ENCODE results near the gene GTF3C6.

GTF3C6 gene

GRCh38 chr6:110958329-110959192, at the start of gene GTF3C6 (continued):
- no peak for TF ChIP-seq ZBTB21 (tag by site-specific recombination; IDR thresholded peaks at IDR 0.05)
- TF ChIP-seq, protein P1, sequence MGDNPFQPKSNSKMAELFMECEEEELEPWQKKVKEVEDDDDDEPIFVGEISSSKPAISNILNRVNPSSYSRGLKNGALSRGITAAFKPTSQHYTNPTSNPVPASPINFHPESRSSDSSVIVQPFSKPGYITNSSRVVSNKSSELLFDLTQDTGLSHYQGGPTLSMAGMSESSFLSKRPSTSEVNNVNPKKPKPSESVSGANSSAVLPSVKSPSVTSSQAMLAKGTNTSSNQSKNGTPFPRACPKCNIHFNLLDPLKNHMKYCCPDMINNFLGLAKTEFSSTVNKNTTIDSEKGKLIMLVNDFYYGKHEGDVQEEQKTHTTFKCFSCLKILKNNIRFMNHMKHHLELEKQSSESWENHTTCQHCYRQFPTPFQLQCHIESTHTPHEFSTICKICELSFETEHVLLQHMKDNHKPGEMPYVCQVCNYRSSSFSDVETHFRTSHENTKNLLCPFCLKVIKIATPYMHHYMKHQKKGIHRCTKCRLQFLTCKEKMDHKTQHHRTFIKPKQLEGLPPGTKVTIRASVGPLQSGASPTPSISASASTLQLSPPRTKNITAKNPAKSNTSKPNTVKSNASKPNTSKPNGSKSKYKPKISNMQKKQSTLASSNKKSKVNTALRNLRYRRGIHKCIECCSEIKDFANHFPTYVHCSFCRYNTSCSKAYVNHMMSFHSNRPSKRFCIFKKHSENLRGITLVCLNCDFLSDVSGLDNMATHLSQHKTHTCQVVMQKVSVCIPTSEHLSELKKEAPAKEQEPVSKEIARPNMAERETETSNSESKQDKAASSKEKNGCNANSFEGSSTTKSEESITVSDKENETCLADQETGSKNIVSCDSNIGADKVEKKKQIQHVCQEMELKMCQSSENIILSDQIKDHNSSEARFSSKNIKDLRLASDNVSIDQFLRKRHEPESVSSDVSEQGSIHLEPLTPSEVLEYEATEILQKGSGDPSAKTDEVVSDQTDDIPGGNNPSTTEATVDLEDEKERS (tag by site-specific recombination; IDR thresholded peaks at IDR 0.05) = no peak; the same call in 1 of the 2 replicates
- no peak for TF ChIP-seq ZNF701 (tag by site-specific recombination; IDR thresholded peaks at IDR 0.05)
- peak; percentile 45; the same call in 1 of the 2 replicates for TF ChIP-seq ZSCAN4 (tag by site-specific recombination; IDR thresholded peaks at IDR 0.05)
- TF ChIP-seq ZNF133 (tag by site-specific recombination; IDR thresholded peaks at IDR 0.05) = no peak
- no peak for TF ChIP-seq ZNF621 (tag by site-specific recombination; IDR thresholded peaks at IDR 0.05)
- TF ChIP-seq GLIS1 (tag by site-specific recombination; IDR thresholded peaks at IDR 0.05) = no peak
- no peak for TF ChIP-seq ZNF548 (tag by site-specific recombination; IDR thresholded peaks at IDR 0.05)
- TF ChIP-seq KLF7 (tag by site-specific recombination; IDR thresholded peaks at IDR 0.05; ENCODE audit: borderline replicate concordance) = peak; percentile 98
- TF ChIP-seq SETDB1 (IDR thresholded peaks at IDR 0.05; ENCODE audit: insufficient read length, low read length) = no peak
- TF ChIP-seq ZNF629 (tag by site-specific recombination; IDR thresholded peaks at IDR 0.05) = peak; percentile 68
- no peak for TF ChIP-seq ZNF292 (tag by site-specific recombination; IDR thresholded peaks at IDR 0.05; ENCODE audit: borderline replicate concordance, low read depth)
- TF ChIP-seq KLF9 (tag by site-specific recombination; IDR thresholded peaks at IDR 0.05; ENCODE audit: low read depth) = peak; percentile 94
- peak; percentile 96 for TF ChIP-seq ZNF610 (tag by site-specific recombination; IDR thresholded peaks at IDR 0.05; ENCODE audit: borderline replicate concordance)
- no peak for TF ChIP-seq AEBP2 (tag by site-specific recombination; IDR thresholded peaks at IDR 0.05; ENCODE audit: borderline replicate concordance)
- peak; percentile 71; the same call in 1 of the 2 replicates for TF ChIP-seq ZBTB20 (tag by site-specific recombination; IDR thresholded peaks at IDR 0.05)
- no peak for TF ChIP-seq ZNF302 (tag by site-specific recombination; IDR thresholded peaks at IDR 0.05; ENCODE audit: low read depth)
- peak; percentile 98 for TF ChIP-seq YY2 (tag by site-specific recombination; IDR thresholded peaks at IDR 0.05)
- peak; percentile 89 for TF ChIP-seq ZEB2 (tag by site-specific recombination; IDR thresholded peaks at IDR 0.05)
- TF ChIP-seq ZBTB8A (tag by site-specific recombination; IDR thresholded peaks at IDR 0.05) = peak; percentile 82
- TF ChIP-seq, protein P2, sequence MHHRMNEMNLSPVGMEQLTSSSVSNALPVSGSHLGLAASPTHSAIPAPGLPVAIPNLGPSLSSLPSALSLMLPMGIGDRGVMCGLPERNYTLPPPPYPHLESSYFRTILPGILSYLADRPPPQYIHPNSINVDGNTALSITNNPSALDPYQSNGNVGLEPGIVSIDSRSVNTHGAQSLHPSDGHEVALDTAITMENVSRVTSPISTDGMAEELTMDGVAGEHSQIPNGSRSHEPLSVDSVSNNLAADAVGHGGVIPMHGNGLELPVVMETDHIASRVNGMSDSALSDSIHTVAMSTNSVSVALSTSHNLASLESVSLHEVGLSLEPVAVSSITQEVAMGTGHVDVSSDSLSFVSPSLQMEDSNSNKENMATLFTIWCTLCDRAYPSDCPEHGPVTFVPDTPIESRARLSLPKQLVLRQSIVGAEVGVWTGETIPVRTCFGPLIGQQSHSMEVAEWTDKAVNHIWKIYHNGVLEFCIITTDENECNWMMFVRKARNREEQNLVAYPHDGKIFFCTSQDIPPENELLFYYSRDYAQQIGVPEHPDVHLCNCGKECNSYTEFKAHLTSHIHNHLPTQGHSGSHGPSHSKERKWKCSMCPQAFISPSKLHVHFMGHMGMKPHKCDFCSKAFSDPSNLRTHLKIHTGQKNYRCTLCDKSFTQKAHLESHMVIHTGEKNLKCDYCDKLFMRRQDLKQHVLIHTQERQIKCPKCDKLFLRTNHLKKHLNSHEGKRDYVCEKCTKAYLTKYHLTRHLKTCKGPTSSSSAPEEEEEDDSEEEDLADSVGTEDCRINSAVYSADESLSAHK (tag by site-specific recombination; IDR thresholded peaks at IDR 0.05) = no peak; the same call in 1 of the 2 replicates
- no peak for TF ChIP-seq ZNF658 (tag by site-specific recombination; IDR thresholded peaks at IDR 0.05)
- TF ChIP-seq ZNF426 (tag by site-specific recombination; IDR thresholded peaks at IDR 0.05) = no peak
- TF ChIP-seq ZNF184 (tag by site-specific recombination; IDR thresholded peaks at IDR 0.05) = no peak
- TF ChIP-seq ZNF558 (tag by site-specific recombination; IDR thresholded peaks at IDR 0.05) = no peak
- TF ChIP-seq ZNF785 (tag by site-specific recombination; IDR thresholded peaks at IDR 0.05) = no peak
- peak; percentile 77 for TF ChIP-seq ZNF600 (tag by site-specific recombination; IDR thresholded peaks at IDR 0.05)
- no peak for TF ChIP-seq ZNF274 (IDR thresholded peaks at IDR 0.05; ENCODE audit: low read length)
- TF ChIP-seq ZNF274 (tag by site-specific recombination; IDR thresholded peaks at IDR 0.05; ENCODE audit: borderline replicate concordance) = no peak
- TF ChIP-seq ZBTB7A (tag by site-specific recombination; IDR thresholded peaks at IDR 0.05; ENCODE audit: low read depth) = peak; percentile 77; the same call in 1 of the 2 replicates
- no peak for TF ChIP-seq ZNF140 (tag by site-specific recombination; IDR thresholded peaks at IDR 0.05)
- TF ChIP-seq, protein P3, sequence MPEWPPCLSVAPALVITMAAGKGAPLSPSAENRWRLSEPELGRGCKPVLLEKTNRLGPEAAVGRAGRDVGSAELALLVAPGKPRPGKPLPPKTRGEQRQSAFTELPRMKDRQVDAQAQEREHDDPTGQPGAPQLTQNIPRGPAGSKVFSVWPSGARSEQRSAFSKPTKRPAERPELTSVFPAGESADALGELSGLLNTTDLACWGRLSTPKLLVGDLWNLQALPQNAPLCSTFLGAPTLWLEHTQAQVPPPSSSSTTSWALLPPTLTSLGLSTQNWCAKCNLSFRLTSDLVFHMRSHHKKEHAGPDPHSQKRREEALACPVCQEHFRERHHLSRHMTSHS (tag by site-specific recombination; IDR thresholded peaks at IDR 0.05) = no peak
